H7 (cell line): ENCODE results near the gene CIB2. TPM values are rescaled to one million over a fixed set of nuclear protein-coding genes. Genes with fewer than 3 reads are reported as not detected.

Source experiments
- DNase-seq: peaks from one replicate; pipeline ENCODE4 v3.0.0; 2012
- H3K27me3 ChIP-seq: 2 replicates; pipeline ENCODE4 v1.6.0; 2011; ENCODE audit warnings: mild to moderate bottlenecking, low read length; ENCODE audit not compliant: control insufficient read depth, insufficient read depth
- H3K36me3 ChIP-seq: replicated peaks from 2 replicates; pipeline ENCODE4 v1.5.1; 2011; ENCODE audit warnings: low read length; ENCODE audit not compliant: control insufficient read depth, insufficient read depth
- H3K4me3 ChIP-seq: 2 replicates; pipeline ENCODE4 v1.5.1; 2011; ENCODE audit warnings: low read depth, mild to moderate bottlenecking, control low read depth, low read length, moderate library complexity; ENCODE audit not compliant: insufficient read depth
- total RNA-seq: library from RNA; depleted of rRNA; stranded (reverse); fragments of >200 nt; shearing (Covaris generic); gene quantifications from 2 replicates; pipeline ENCODE4 v1.2.3, GENCODE V29; 2014

The CIB2 gene
- total RNA-seq, 1 experiment from 2014 or later: 64.5 TPM

DNA sequence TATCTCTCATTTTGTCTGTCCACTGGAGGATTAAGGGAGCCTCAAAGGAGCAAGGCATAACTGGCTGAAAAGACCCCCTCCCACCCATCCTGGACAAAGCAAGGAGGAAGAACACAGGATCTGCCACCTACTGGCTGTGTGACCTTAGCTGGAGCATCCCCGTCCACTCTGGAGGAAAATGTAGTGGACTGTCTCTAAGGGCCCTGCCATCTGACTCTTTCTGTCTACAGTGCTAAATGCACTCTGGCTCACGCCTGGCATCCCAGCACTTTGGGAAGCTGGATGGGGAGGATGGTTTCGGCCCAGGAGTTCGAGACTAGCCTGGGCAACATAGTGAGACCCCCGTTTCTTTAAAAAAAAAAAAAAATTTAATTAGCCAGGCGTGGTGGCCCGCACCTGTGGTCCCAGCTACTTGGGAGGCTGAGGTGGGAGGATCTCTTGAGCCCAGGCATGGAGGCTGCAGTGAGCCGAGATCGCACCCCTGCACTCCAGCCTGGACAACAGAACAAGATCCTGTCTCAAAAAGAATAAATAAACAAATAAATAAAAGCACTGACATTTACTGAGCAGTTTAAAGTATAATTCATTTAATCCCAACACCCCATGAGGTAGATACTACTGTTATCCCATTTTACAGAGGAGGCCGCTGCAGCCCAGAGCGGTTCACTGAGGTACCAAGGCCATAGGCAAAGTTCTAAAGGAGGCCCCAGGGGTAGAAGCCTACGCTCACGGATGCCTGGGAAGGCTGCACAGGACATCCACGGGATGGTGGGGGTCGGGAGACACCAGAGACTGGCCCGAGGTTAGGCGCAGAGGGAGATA, 54.8 kb downstream of the CIB2 start:
- DNase-seq: no peak
- H3K27me3 ChIP-seq: no peaks in the 10 kb centered on the region
- H3K4me3 ChIP-seq: peak overlapping the region; percentile 88
- H3K36me3 ChIP-seq: no peaks in the 10 kb centered on the region

DNA sequence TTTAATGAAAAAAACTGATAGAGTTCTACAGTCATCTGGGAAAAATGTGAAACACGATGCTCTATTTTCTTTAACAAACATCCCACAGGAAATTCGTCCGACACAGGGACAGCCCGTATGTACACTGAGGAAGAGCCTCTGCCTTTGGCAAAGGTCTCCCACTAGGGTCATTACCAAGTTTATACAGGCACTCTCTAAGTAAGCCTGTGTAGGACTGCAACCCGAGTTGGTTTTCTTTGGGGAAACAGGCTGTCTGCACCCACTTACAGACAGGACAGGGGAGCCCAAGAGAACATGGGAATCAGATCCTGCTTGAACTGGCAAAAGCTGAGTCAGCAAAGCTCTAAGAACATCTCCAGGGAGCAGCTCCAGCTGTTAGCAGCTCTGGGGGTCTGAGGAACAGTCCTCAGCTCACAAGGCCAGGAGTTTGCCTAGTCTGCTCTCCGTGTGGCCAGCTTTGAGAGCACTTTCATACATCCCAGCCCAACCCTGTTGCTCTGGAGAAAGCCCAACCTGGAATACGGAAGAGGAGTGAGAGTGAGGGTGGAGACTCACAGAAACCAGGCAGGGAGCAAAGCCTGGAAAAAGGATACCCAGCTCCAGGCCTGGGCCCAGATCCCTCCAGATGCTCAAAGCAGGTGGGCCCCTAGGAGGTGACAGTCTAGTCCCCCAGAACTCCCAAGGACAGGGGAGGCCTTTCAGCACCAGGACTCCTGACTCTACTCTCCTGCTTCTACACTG, 55.6 kb downstream of the CIB2 start:
- H3K36me3 ChIP-seq: no peaks in the 10 kb centered on the region
- no peaks in the 10 kb centered on the region for H3K27me3 ChIP-seq
- DNase-seq: peak; percentile 74
- no peak overlapping the region for H3K4me3 ChIP-seq

DNA sequence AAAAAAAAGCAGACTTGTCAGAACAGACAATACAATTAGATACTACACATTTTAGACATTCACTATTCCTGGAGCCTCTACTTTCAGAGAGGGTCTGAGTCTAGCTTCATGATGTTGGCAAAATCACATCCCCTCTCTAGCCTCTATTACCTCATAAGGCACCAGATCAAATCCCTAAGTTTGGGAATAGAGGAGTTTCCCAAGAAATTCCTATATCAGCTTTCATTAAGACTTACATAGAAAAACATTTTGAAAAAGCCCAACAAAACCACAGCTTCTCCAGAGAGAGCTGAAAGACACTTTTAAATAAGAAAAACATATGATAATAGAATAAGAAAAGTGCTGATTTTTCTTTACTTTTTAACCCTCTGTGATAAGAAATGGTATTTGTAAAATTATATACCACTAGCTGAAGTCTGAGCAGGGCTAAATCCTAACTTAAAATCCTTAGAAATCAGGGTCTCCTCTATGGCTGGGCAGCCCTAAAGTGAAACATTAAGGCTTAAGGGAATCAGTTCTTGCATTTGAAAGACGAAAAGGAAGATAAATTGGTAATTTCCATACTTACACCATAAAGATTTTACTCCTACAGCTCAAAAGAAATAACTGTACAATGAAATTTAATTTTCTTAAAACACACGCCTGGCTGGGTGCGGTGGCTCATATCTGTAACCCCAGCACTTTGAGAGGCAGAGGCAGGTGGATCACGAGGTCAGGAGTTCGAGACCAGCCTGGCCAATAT, 58.0 kb downstream of the CIB2 start:
- DNase-seq: no peak
- Histone ChIP-seq H3K36me3 (no peaks in the 10 kb centered on the region), H3K27me3 (no peaks in the 10 kb centered on the region), H3K4me3 (no peak overlapping the region)

DNA sequence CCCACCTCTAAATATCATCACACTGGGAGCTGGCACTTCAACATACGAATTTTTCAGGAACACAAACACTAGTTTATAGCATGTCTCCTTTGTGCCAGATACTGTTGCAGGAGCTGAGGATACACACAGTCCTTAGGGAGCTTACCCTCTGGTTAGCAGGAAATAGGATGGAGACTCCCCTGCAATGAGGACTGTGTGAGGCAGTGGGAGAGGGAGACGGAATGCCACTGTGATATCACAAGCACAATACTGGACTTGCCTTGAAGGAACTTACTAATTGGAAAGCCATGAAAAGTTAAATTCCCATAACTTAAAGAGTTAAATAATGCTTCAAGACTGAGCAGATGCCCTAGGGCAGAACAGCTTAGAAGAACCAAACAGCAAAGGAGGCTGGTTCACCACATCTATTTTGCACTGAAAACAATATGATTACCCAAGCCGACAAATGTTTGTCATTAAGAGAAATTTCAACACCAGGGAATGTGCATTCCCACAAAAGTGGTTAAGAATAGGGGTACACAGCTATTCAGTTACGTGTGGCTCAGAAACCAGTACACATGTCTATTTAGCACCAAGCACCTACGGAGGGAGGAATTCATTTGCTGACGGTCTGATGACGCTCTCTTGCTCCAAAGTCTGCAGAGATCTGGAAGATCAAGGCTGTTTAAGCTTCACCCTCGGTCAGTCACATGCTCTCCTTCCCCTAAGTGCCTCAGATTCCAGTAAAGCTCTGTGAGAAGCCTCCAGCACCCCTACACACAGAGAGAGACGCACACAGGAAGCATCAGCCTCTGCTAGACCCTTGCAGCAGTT, 59.0 kb downstream of the CIB2 start:
- no peaks in the 10 kb centered on the region for H3K27me3 ChIP-seq
- no peaks in the 10 kb centered on the region for H3K36me3 ChIP-seq
- no peak overlapping the region for H3K4me3 ChIP-seq
- DNase-seq: no peak

DNA sequence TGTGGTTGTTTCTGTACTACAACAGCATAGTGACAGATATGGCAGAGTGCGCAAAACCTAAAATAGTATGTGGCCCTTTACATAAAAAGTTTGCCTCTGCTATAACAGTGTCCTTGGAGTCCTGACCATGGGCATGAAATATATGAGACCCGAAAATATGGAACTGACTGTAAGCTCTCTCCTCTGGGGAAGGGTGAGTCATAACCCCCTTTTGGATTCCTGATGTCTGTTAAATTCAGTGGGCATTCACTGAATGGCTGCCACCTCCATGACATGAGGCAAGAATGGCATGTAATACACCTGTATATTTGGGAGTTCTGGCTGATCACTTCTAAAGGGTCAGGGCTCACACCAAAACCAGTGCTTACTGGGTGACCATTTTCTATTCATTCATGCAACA, 59.9 kb downstream of the CIB2 start:
- DNase-seq: no peak
- H3K36me3 ChIP-seq: no peaks in the 10 kb centered on the region
- H3K4me3 ChIP-seq: no peak overlapping the region
- H3K27me3 ChIP-seq: no peaks in the 10 kb centered on the region

DNA sequence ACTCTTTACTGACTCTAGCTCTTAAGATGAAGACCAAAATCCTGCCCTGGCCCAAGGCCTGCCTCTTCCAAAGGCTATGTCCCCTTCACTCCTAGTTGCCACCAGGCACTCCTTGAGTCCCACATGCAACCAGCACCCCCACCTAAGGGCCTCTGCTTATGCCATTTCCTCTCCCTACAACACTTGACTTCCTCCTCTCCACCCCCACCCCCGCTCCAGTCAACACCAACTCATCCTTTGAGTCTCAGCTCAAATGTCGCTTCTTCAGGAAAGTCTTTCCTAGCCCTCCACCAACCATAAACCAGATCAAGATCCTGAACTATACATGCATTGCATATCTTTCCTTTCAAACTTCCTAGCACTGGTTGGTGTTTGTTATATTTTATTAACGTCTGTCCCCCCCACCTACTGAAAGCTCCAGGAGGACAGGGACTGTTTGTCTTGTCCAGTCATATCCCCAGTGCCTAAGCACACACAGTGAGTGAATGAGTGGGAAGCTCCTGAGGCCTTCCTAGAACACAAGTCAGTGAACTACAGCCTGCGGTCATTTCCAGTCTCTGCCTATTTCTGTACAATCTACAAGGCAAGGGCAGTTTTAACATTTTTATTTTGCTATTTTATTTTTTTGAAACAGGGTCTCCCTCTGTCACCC, 61.1 kb downstream of the CIB2 start:
- Histone ChIP-seq H3K4me3 (no peak overlapping the region), H3K36me3 (no peaks in the 10 kb centered on the region), H3K27me3 (no peaks in the 10 kb centered on the region)
- no peak for DNase-seq

DNA sequence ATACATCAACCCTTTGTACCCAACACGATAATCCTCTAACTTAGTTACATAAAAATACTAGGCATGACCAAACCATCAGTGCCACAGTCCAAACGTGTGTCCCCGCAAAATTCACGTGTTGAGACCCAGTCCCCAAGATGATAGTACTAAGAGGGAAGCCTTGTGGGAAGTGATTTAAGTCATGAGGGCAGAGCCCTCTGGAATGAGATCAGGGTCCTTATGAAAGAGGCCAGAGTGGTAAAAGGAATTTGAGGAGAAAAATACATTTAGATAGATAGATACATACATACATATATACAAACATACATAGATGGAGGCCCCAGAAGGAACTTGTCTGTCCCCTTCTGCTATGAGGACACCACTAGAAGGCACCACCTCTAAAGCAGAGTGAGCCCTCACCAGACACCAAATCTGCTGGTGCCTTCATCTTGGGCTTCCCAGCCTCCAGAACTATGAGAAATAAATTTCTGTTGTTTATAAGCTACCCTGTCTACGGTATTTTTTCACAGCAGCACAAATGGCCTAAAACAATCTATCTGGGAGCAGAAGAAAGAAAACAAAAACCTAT, 61.7 kb downstream of the CIB2 start:
- H3K36me3 ChIP-seq: no peaks in the 10 kb centered on the region
- no peak for DNase-seq
- no peaks in the 10 kb centered on the region for H3K27me3 ChIP-seq
- H3K4me3 ChIP-seq: no peak overlapping the region

DNA sequence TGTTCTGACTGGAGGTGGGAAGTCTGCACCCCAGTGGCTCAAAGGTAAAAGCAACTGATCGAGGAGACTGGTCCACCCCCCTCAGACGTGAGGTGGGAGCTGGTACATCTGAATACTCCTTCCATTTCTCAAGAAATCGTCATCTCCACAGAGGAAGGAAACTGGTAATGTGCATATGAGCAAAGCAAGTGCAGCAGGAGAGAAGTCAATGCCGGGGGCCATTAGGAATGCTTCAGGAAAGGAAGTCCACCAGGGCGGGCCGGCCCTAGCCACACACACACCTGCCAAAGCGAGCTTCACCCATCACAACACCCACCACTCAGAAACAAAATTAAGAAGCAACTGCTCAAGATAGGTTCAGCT, 62.2 kb downstream of the CIB2 start:
- H3K4me3 ChIP-seq: no peak overlapping the region
- DNase-seq: no peak
- no peaks in the 10 kb centered on the region for H3K27me3 ChIP-seq
- no peaks in the 10 kb centered on the region for H3K36me3 ChIP-seq

DNA sequence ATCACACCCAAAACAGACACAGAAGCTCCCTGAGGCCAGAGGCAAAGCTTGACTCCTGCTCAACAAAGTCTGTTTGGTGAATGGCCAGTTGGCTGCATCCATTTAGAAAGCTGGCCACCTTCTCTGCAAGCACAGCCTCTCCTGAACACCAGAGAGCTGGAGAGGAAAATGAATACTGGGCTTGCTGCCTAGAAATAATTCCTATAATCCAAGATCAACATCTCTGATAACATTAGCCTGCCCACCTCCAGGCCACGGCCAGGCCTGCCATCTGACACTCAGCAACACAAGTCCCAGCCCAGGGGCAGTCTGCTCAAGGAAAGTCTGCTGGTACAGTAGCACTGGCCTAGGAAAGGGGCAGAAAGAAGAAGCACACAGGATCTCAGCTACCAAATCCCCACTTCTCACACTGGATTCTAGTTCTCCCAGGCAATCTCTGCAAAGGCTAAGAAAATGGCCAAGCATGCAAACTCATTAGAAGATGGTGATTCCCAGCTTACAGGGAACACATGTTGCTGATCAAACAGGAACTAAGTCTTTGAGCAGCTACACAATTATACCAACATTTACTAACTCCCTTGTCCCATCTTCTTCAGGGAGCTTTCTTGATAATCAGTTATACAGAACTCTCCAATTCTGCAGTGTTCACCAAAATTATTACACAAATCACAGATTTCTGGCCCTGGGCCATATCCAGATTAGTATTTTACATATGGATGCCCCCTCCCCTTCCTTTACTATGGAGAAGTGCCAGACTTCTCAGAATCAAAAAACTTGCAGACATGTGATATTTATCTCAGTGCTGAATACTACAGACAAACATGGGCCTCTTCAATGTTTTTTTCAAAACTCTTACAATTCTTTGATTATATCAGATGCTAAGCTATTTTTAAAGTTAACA, 63.7 kb downstream of the CIB2 start:
- Histone ChIP-seq H3K27me3 (no peaks in the 10 kb centered on the region), H3K4me3 (no peak overlapping the region), H3K36me3 (no peaks in the 10 kb centered on the region)
- no peak for DNase-seq

DNA sequence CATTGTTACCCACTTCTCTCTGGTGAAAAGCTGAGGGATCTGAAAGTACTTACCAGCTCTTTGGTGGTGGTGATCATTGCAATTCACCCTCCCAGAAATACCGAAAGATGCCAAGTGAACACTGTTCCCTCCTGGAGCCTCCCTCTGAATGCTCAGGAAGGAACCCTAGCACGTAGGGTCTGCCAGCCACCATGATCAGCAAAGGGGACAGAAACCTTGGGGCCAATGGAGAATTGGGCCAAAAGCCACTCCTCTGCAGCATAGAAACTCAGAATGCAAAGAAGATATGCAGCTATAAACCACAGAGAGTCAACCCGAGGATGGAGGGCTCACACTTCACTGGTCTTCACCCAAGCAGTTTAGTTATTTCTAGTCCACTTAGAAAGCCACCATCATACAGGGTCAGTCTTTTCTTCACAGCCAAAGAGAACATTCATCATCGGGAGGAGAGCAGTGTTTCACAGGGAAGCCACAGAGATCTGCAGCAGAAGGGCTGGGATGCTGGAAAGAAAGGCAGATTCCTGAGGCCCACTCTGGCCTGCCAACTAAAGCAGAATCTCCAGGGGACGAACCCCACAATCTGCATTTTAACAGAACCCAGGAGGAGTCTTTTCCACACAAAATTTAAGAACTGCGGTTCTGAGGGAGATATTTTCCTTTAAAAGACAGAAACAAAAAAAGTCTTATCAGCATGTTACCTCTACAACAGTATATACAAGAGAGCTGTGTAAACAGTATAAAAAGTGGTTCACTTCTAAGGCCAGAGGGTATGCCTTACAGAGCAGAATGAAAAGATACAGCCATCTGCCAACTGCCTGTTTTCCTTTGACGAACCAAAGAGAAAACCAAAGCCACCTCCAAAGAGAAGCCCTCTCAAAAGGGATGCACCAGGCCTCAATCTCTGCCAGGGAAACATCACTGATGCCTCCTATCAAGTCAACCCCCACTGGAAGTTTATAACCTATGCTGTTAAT, 65.0 kb downstream of the CIB2 start:
- Histone ChIP-seq H3K36me3 (no peaks in the 10 kb centered on the region), H3K4me3 (no peak overlapping the region), H3K27me3 (no peaks in the 10 kb centered on the region)
- no peak for DNase-seq

DNA sequence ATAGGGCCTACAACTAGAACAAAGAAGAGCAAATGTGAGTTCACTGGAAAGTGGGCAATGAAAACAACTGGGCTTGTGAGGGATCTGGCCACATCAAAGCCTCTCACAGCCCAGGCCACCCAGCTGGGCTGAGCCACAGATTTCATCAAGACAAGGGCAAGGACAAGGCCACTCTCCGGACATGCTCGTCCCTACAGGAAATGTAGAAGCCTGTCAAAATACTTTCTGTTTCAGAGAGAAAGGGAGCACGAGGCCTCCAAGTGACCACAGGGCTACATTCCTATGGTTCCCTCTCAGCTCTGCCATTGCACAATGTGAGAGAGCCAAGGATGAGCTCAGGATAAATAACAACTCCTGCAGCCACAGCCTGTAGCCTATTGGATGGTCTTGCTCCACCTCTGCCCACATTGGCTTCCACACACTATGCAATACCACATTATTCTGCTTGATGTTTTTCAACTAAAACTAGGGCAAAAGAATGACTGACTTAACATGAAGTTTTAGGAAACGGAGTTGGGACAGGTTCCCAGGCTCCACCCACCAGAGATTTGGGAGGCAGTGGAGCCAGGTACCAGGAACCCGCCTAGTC, 65.9 kb downstream of the CIB2 start:
- H3K36me3 ChIP-seq: no peaks in the 10 kb centered on the region
- H3K27me3 ChIP-seq: no peaks in the 10 kb centered on the region
- no peak for DNase-seq
- H3K4me3 ChIP-seq: no peak overlapping the region

DNA sequence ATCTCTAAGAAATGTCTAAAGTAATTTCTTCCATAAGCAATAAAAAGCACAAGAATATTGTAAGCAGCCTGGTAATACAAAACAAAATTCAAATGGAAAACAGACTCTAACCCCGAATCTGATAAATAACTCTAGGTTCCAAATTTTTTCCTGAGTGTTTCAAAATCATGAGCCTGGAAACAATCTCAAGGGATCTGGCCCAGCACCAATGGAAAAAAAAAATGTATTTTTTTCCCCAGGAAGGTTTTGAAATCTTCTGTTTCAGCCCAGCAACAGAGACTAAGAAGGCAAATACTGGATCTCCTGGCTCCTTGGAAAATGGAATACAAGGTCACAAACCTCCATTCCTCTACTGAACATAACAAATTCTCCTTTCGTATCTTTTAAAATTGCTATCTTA, 66.7 kb downstream of the CIB2 start:
- H3K36me3 ChIP-seq: no peaks in the 10 kb centered on the region
- DNase-seq: no peak
- no peaks in the 10 kb centered on the region for H3K27me3 ChIP-seq
- no peak overlapping the region for H3K4me3 ChIP-seq
